GM18502 (cell line): ENCODE data around the gene SNIP1.
"Not testable (repeated sequence)": the region's sequence is repeated elsewhere in the genome, so short reads cannot be mapped to it uniquely, and the experiment has no call there.

Experiments used
- ATAC-seq: cut with Tn5 transposase; IDR thresholded peaks from one replicate; pipeline ENCODE4 v1.9.1; 2021; ENCODE audit warnings: mild to moderate bottlenecking; ENCODE audit not compliant: unreplicated experiment, poor library complexity

SNIP1 gene, protein sequence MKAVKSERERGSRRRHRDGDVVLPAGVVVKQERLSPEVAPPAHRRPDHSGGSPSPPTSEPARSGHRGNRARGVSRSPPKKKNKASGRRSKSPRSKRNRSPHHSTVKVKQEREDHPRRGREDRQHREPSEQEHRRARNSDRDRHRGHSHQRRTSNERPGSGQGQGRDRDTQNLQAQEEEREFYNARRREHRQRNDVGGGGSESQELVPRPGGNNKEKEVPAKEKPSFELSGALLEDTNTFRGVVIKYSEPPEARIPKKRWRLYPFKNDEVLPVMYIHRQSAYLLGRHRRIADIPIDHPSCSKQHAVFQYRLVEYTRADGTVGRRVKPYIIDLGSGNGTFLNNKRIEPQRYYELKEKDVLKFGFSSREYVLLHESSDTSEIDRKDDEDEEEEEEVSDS

DNA sequence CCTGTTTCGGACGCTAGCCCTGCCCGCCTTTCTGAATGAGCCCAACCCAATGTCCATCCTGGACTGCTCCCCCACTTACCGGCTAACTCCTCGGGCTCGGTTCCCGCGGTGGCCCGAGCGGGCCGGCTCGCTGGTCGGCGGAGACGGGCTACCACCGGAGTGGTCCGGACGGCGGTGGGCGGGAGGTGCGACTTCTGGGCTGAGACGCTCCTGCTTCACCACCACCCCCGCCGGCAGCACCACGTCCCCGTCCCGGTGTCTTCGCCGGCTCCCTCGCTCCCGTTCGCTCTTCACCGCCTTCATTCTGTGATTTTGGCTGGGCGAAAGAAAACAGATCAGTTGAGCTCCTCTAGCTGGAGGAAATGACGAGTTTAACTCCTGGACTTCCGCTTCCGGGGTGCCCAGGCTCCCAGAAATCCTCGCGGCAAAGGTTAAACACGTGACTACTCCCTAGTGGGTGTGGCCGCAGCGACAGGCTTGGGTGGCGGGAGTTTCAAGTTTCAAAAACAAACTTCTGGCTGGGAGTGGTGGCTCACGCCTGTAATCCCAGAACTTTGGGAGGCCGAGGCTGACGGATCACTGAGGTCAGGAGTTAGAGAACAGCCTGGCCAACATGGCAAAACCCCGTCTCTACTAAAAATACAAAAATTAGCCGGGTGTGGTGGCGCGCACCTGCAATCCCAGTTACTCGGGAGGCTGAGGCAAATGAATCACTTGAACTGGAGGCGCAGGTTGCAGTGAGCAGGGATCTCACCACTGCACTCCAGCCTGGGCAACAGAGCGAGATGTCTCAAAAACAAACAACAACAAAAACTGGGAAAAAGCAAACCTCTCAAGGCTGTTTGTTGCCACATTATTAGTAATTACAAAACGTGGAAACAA is at the start of gene SNIP1:
SNIP1 (minus strand) TSS at position 367 of the 882 bp plus-strand sequence; CDS start at position 303, 64 bp downstream.
- peak; percentile 82 for ATAC-seq

DNA sequence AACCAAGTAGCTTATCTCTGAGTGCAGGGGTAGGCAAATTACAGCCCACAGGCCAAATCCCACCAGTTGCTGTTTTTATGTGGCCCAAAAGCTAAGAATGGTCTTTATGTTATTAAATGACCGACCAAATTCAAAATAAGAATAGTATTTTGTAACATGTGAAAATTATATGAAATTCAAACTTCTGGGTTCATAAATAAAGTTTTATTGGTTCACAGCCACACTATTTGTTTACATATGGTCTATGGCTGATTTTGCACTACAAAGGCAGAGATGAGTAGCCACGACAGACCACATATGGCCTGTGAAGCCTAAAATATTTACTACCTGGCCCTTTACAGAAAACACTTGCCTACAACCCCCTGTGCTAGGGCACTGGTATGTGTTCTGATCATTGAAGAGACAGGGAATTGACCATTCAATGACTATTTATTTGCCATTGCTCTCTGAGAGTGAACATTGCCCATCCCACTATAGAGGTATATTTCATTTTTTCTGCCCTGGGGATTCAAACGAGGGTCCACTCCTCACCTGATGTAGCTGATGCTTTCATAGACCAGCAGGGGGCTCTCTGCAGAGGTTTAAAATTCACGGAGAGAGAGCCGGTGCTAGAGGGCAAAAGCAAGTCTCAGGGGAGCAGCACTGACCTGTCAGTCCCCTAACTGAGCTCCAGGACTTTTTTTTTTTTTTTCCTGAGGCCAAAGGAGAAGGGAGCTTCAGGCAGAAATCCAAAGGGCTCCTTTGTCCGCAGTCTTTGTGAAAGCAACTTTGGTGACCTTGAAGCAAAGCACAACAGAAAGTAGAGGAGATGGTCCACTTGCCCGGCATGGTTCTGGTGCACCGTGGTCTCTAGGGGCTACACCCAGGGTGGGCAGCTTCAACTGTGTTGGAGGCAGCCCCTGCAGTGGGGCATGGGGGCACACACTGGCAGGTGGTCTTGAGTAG is 48.9 kb upstream of the SNIP1 start:
- no peak for ATAC-seq

DNA sequence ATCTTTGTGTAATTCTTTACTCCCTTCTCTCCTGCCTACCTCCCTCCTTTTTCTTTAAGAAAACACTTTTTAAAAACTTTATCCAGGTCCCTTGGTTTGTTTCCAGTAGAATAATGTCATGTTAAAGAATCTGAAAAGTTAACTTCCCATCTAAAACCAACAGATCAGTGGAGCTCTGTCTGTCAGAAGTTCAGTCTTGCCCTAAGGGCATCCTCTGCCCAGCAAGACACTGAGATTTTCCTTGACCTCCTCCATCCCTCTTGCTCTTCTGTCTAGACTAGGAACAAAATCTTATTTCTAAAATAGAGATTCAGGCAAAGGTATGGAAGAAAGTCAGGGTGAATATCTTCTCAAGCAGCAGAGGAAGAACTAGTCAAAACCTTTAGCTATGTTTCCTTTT is 47.3 kb upstream of the SNIP1 start:
- ATAC-seq, result no peak

DNA sequence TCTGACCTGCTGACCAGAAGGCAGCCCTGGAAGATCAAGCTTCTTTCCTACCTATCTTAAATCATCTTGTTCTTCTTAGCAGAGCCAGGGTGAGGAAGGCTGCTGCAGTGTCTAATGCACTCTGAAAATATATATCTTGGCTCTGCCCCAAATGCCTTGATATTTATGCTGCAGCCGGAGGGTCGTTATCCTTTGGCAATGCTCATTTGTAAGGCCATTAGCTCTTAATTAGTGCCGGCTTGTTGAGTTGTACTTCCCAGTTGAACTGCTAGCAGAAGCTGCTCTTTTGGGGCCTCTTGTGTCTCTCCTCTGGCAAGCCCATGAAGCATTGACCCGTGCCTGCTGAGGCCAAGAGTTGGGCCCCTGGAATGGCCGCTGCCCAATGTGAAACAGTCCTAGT is 45.8 kb upstream of the SNIP1 start:
- no peak for ATAC-seq

GRCh38 chr1:37596182-37596667 is 42.1 kb upstream of the SNIP1 start:
- ATAC-seq, result peak; percentile 2

DNA sequence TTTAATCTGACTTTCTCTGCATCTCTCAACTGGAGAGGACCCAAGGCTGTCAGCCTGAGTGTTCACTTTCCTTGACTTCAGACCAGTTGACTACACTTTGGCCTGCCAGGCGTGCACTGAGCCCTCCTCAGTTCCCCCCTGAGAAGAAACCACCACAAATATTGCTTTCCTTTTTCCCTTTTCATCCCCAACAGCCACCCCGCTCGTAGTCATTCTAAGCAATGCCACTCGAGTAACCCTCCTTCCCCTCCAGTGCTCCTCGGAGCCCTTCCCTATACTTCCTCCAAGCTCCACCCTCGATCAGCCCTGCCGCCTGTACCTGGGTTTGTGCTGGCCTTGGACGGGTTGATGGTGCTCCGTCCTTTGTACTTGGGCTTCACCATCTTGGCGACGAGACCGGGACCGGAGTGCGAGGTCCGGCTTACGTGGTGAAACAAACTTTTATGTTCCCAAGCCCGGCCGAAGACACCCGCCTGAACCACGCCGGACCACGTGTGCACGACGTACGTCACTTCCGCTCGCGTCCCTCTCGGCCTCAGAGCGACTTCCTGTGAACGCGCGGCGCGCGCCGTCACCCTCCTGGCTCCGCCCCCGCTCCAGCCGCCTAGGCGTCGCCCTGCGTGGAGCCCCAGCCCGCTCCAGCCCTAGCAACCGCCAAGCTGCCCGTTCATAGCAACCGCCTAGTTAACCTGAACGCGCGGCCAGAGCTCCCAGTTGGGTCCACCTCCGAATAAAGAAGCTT is 41.5 kb upstream of the SNIP1 start, which contains the start of gene GNL2:
GNL2 (minus strand) TSS at position 498 of the 742 bp plus-strand sequence; CDS start at position 383, 115 bp downstream.
- peak; percentile 96 for ATAC-seq

DNA sequence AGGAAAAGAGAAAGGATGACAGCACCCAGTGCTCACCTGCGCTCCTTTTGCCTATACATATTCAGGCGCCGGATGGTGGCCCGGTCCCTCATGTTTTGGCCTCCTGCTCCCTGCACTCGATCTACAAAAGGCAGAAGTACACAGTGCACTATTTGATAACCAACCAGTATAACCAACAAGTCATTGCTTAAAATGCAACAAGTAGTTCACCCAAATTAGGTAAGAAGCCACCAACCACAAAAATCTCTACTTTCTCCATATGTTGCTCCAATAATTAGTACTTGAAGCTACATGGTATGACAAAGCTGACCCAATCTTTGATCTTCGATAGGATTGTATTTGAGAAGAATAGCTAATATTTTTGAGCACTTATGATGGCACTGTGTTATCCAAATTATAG is 39.6 kb upstream of the SNIP1 start:
- ATAC-seq, result no peak

DNA sequence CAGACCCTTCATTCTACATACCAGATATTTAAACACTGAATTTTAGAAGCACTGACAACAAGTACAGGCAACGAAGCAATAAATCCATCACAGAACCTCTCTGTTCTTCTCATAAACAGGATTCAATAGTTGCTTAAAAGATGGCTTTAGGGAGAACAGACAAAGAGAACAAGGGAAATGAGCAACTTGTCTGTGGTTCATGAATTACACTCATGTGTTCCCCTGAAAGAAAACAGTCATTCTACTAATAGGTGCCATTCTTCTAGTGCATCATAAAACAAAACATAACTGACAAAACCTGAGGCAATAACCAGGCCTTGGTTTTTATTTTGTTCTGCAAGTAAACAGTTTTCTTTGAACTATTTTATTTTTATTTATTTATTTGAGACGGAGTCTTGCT is 34.8 kb upstream of the SNIP1 start:
- ATAC-seq, result no peak

DNA sequence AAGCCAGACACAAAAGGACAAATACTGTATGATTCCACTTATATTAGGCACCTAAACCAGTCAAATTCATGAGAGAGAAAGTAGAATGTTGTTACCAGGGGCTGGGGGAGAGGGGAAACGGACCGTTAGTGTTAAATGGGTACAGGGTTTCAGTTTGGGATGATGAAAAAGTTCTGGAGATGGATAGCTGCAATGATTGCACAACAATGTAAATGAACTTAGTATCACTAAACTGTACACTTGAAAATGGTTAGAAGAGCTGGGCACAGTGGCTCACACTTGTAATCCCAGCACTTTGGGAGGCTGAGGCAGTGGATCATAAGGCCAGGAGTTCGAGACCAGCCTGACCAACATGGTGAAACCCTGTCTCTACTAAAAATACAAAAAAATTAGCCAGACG is 30.5 kb upstream of the SNIP1 start:
- not testable (repeated sequence) for ATAC-seq

DNA sequence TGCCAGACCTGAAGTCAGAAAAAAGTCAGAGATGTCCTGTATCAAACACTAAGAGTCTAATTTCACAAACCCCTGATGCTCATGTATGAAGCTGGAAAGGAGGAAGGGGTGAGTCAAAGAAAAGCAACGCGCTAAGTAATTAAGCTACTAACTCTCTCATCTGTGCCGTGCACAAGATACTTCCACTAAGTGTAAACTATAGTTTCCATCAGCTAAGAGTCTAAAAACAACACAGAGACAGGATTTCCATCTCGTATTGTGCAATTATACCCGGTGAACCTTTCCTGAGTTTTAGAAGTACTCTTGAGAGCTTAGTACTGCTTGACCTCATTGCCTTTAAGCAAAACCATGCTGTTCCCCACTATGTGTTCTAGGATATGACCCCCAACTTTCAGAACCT is 21.6 kb upstream of the SNIP1 start:
- ATAC-seq, result no peak

- no peak for ATAC-seq
These were observed 20.9 kb upstream of the SNIP1 start for GRCh38 chr1:37574834-37575480.

GRCh38 chr1:37570528-37571334 is 16.6 kb upstream of the SNIP1 start:
- no peak for ATAC-seq

DNA sequence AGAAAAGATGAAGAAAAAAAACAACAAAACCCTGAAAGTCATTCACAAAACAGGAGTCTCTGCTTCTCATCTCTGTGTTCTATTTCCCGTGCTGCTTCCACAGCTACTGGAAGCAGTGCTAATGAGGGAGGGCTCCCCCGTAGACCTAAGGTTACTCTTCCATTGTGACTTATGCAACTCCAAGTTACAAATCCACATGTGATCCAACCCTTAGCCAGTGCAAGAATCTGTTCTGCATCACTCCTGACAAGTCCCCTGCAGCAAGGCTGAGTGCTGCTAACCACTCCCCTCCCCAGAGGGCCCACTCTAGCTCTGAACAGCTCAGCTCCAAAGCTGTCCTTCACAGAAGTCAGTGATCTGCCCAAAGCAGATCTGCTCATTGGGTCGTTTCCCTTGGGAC is 12.9 kb upstream of the SNIP1 start:
- ATAC-seq, result no peak

- ATAC-seq, result no peak
These were observed 10.8 kb upstream of the SNIP1 start for GRCh38 chr1:37564892-37565291.

- ATAC-seq, result no peak
These were observed 8.9 kb upstream of the SNIP1 start for GRCh38 chr1:37562984-37563383.

- no peak for ATAC-seq
These were observed 7.3 kb upstream of the SNIP1 start for GRCh38 chr1:37561133-37562132.
